HG03064 (cell line): ENCODE data around the gene ALOX15.

Experiments used
- ATAC-seq: cut with Tn5 transposase; IDR thresholded peaks from one replicate; pipeline ENCODE4 v1.9.1; 2021; ENCODE audit warnings: low read depth; ENCODE audit not compliant: unreplicated experiment

ALOX15 gene

GRCh38 chr17:4582101-4582501 lies 59.4 kb downstream of the ALOX15 start:
- ATAC-seq = no peak
